Activated B cell treated with CpG ODN at 0.5 μM for 24 hours (primary cell): Measurements from ENCODE around the gene TRNT1. TPM values are rescaled to one million over a fixed set of nuclear protein-coding genes. Genes with fewer than 3 reads are reported as not detected.

ENCODE experiments used
- ATAC-seq: fragments of 200-7000 bp; cut with Tn5 transposase; one replicate; pipeline ENCODE4 v1.10.0; 2021; ENCODE audit warnings: low read depth, mild to moderate bottlenecking, moderate library complexity
- CTCF ChIA-PET: fragments of 350-600 bp; sonication (Branson Sonifier 250); formaldehyde crosslinking; loops from one replicate; lab custom pipeline; 2021; ENCODE audit warnings: antibody characterized with exemption; lab: Charles Lee
- POLR2A ChIA-PET: fragments of 350-600 bp; sonication (Branson Sonifier 250); formaldehyde crosslinking; loops from one replicate; lab custom pipeline; 2021; ENCODE audit warnings: antibody characterized with exemption; lab: Charles Lee
- DNase-seq: peaks from one replicate; pipeline ENCODE4 v3.0.0; 2022
- H3K27ac Mint-ChIP-seq: one replicate; pipeline ENCODE4 v1.8.0; 2020; ENCODE audit warnings: mixed read lengths
- H3K27me3 Mint-ChIP-seq: one replicate; pipeline ENCODE4 v1.8.0; 2021; ENCODE audit warnings: mixed read lengths
- H3K36me3 Mint-ChIP-seq: one replicate; pipeline ENCODE4 v1.8.0; 2021; ENCODE audit warnings: low read depth, mixed read lengths
- H3K4me1 Mint-ChIP-seq: one replicate; pipeline ENCODE4 v1.8.0; 2021; ENCODE audit warnings: mixed read lengths
- H3K4me3 Mint-ChIP-seq: one replicate; pipeline ENCODE4 v1.8.0; 2020; ENCODE audit warnings: mild to moderate bottlenecking, mixed read lengths
- H3K9me3 Mint-ChIP-seq: one replicate; pipeline ENCODE4 v1.8.0; 2020; ENCODE audit warnings: mixed read lengths
- CTCF ChIP-seq: fragments of 200-600 bp; IDR thresholded peaks from one replicate; pipeline ENCODE4 v1.8.0; 2022; ENCODE audit warnings: antibody characterized with exemption, mild to moderate bottlenecking
- intact Hi-C: fragments of 100-400 bp; cut with micrococcal nuclease; formaldehyde crosslinking; loops from one replicate; pipeline ENCODE4 v1.15.1; 2024
- total RNA-seq: library from RNA; stranded (reverse); gene quantifications from 2 replicates; pipeline ENCODE4 v1.2.3, GENCODE V29; 2022

The TRNT1 gene
- total RNA-seq, 1 donor from 2014 or later, result 51.3 TPM

GRCh38 chr3:3084890-3085289 is 41.9 kb upstream of the TRNT1 start:
- Mint-ChIP-seq H3K27me3 (no peaks in the 10 kb centered on the region), H3K4me1 (peaks cover 44% of the 10 kb centered on the region), H3K27ac (no peak overlapping the region), H3K9me3 (no peaks in the 10 kb centered on the region), H3K4me3 (no peak overlapping the region), H3K36me3 (no peaks in the 10 kb centered on the region)
- intact Hi-C loops, result loop anchor here (5.0 kb wide), 1 partner anchor 87 kb away; no protein-coding TSS in a partner anchor
- CTCF ChIA-PET, result no interaction called here
- POLR2A ChIA-PET, result no interaction called here
- no peak for DNase-seq
- TF ChIP-seq CTCF, result no peak
- no peak for ATAC-seq

- DNase-seq (no peak), ATAC-seq (no peak)
- intact Hi-C loops, result loop anchor here (5.0 kb wide), 1 partner anchor 87 kb away; no protein-coding TSS in a partner anchor
- H3K27ac Mint-ChIP-seq, result no peak overlapping the region
- no peaks in the 10 kb centered on the region for H3K9me3 Mint-ChIP-seq
- H3K4me3 Mint-ChIP-seq, result no peak overlapping the region
- H3K36me3 Mint-ChIP-seq, result no peaks in the 10 kb centered on the region
- POLR2A ChIA-PET, result no interaction called here
- H3K4me1 Mint-ChIP-seq, result peaks cover 44% of the 10 kb centered on the region
- H3K27me3 Mint-ChIP-seq, result no peaks in the 10 kb centered on the region
- no peak for TF ChIP-seq CTCF
- CTCF ChIA-PET, result no interaction called here
Observed at GRCh38 chr3:3085782-3086181, 41.0 kb upstream of the TRNT1 start.

- DNase-seq, result no peak
- ChIA-PET POLR2A (no interaction called here), CTCF (interaction anchor here (1.4 kb wide), 1 partner anchor 1204 kb away, joined by 3 read pairs; no protein-coding TSS in a partner anchor)
- no peaks in the 10 kb centered on the region for H3K27me3 Mint-ChIP-seq
- no peak overlapping the region for H3K27ac Mint-ChIP-seq
- no peaks in the 10 kb centered on the region for H3K9me3 Mint-ChIP-seq
- H3K4me3 Mint-ChIP-seq, result no peak overlapping the region
- intact Hi-C loops, result loop anchor here (5.0 kb wide), 1 partner anchor 86 kb away; no protein-coding TSS in a partner anchor
- peaks cover 42% of the 10 kb centered on the region for H3K4me1 Mint-ChIP-seq
- no peak for ATAC-seq
- H3K36me3 Mint-ChIP-seq, result no peaks in the 10 kb centered on the region
- no peak for TF ChIP-seq CTCF
Observed at GRCh38 chr3:3086239-3086638, 40.5 kb upstream of the TRNT1 start.

GRCh38 chr3:3087279-3087678 is 39.5 kb upstream of the TRNT1 start:
- no peak for TF ChIP-seq CTCF
- ATAC-seq (no peak), DNase-seq (no peak)
- ChIA-PET POLR2A (no interaction called here), CTCF (interaction anchor here (1.4 kb wide), 1 partner anchor 1203 kb away, joined by 3 read pairs; no protein-coding TSS in a partner anchor)
- Mint-ChIP-seq H3K27me3 (no peaks in the 10 kb centered on the region), H3K4me3 (no peak overlapping the region), H3K9me3 (no peaks in the 10 kb centered on the region), H3K36me3 (no peaks in the 10 kb centered on the region), H3K4me1 (peaks cover 31% of the 10 kb centered on the region), H3K27ac (no peak overlapping the region)
- intact Hi-C loops, result loop anchor here (5.0 kb wide), 1 partner anchor 85 kb away; no protein-coding TSS in a partner anchor

GRCh38 chr3:3087716-3088465 is 38.8 kb upstream of the TRNT1 start:
- intact Hi-C loops, result loop anchor here (2.0 to 5.0 kb wide), 2 partner anchors 23 to 84 kb away; partner anchors contain the start of gene IL5RA
- TF ChIP-seq CTCF, result no peak
- Mint-ChIP-seq H3K36me3 (no peaks in the 10 kb centered on the region), H3K27ac (peak overlapping the region; percentile 12), H3K4me1 (peaks cover 25% of the 10 kb centered on the region), H3K27me3 (no peaks in the 10 kb centered on the region), H3K9me3 (no peaks in the 10 kb centered on the region), H3K4me3 (no peak overlapping the region)
- POLR2A ChIA-PET, result interaction anchor here (0.8 kb wide), 1 partner anchor 7 kb away, joined by 3 read pairs; no protein-coding TSS in a partner anchor
- DNase-seq (no peak), ATAC-seq (no peak)
- CTCF ChIA-PET, result interaction anchor here (1.3 to 1.4 kb wide), 2 partner anchors 8 to 1203 kb away, joined by 3 to 4 read pairs; no protein-coding TSS in a partner anchor
